ENCODE data around the gene KCNJ10.

The KCNJ10 gene

GRCh38 chr1:160098852-160099561 lies 29.0 kb upstream of the KCNJ10 start:
- DNase-seq: peak; percentile 78 to 87

GRCh38 chr1:160097911-160098851 lies 28.2 kb upstream of the KCNJ10 start, which contains the start of gene IGSF8:
Gene IGSF8 (minus strand): TSS chr1:160098619. CDS start chr1:160098472, 147 bp downstream.
- peak; percentile 44 to 61 for DNase-seq

- no peak for DNase-seq
Observed at GRCh38 chr1:160097151-160097910, 27.4 kb upstream of the KCNJ10 start.

GRCh38 chr1:160096274-160097116 lies 26.5 kb upstream of the KCNJ10 start:
- peak; percentile 47 to 60 for DNase-seq

- no peak for DNase-seq
Observed at GRCh38 chr1:160095382-160096105, 25.6 kb upstream of the KCNJ10 start.

GRCh38 chr1:160094806-160095205 lies 24.8 kb upstream of the KCNJ10 start:
- no peak for DNase-seq

DNA sequence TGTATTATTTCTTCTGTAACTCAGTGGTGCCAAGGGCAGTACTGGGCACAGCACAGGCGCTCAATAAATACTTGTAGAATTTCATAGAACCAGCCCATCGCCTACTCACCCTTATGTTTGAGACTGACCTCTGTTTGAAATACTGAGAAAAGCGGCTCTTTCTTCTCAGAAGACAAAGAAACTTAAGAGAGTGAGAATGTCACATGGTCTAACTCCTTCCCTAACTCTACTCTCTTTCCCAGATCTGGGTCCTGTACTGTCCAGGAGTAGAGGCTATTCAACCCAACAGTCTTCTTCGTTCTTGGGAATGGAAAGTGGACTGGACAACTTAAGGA lies 24.3 kb upstream of the KCNJ10 start:
- DNase-seq: no peak

GRCh38 chr1:160093624-160094290 lies 23.8 kb upstream of the KCNJ10 start:
- no peak for DNase-seq

GRCh38 chr1:160093069-160093395 lies 23.1 kb upstream of the KCNJ10 start:
- no peak for DNase-seq

DNA sequence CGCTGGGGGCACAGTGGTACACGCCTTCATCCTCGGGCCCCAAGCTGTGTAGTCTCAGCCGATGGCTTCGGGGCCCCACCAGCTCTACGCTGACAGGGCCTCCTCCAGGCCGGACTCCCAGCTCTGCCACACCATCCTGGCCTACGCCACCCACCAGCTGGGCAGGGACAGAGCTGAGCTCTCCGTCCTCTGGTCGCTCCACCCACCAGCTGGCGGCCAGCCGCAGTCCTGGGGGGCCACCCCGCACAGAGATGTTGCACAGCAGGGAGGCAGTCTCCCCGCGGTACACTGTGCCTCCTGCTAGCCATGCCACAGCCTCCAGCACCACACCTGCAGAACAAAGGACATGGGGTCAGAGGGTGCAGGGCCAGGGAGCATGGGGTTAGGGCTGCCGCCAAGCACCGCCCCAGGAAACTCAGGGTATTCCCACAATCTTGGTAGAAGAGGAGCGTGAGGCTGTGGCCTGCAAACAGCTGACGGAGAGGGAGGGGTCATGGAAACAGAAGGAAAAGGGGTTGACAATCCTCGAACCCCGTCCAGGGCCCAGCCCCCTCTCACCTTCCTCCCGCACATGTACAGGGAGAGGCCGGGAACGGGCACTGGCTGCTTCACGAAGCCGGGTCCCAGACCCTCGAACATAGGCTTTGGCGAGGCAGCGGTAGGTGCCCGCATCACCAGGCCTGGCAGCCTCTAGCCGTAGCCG lies 22.6 kb upstream of the KCNJ10 start:
- no peak for DNase-seq

DNA sequence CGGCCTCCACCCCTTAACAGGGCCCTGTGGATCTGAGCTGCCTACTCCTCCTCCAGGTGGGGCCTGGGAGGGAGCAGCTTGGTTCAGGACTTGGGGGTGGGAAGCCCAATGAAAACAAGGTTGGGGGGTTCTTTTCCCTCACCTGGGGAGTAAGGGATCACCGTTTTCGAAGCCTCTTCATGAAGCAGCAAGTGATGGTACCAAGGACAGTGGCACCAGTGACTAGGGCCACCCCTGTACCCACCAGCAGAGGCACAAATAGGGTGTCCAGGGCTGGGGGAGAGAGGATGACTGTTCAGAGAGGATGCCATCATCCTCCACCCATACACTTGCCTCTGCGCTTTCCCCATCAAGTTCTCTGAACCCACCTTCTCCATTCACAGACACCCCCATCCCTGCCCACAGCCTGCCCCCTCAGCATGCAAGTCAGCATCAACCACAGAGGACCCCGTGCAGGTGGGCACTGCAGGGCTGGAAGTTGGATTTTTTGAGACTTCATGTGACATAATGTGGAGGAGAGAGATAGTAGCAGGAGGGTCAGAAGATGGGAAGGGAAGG lies 21.8 kb upstream of the KCNJ10 start:
- no peak for DNase-seq

- DNase-seq: no peak
Observed at GRCh38 chr1:160090760-160091159, 20.8 kb upstream of the KCNJ10 start.

- DNase-seq: no peak
Observed at GRCh38 chr1:160089883-160090282, 19.9 kb upstream of the KCNJ10 start.

DNA sequence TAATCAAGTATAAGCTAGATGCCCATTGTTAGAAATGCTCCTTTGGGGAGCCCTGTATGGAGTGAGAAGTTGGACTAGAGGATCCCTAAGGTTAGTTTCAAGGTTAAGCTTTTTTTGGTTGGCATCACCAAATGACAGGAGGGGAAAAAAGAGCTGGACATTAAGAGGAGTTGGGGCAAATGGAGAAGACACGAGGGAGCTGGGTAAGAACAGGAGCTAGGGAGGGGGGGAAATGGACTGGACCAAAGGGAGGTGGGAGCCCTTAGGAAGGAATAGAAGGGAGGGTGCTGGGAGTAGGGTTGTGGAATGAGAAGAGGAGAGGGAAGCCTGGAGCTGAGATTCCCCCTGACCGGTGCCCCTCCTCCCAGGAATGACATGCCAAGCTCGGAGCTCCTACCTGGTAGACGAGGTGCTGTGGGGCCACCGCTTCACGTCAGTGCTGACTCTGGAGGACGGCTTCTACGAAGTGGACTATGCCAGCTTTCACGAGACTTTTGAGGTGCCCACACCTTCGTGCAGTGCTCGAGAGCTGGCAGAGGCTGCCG lies 17.2 kb upstream of the KCNJ10 start:
- no peak for DNase-seq

DNA sequence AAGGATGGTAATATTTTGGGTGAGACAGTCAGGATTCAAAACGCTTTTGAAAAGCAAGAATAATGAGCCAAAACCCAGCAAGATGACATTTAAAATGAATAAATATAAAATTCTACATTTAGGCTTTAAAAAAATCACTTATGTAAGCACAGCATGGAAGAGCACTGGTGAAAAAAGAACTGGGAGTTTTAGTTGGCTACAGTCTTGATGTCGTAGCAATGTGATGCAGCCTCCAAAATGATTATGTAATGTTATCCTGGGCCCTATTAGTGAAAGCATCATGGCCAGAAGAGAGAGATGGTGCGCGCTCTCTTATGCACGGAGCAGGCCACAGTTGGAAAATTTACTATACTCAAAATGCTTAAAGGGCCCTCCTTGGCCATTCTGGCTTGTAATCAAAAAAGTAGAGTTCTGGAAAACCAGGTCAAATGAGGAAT lies 16.5 kb upstream of the KCNJ10 start:
- no peak for DNase-seq

GRCh38 chr1:160085686-160086455 lies 15.9 kb upstream of the KCNJ10 start:
- DNase-seq: peak; percentile 53 to 58

DNA sequence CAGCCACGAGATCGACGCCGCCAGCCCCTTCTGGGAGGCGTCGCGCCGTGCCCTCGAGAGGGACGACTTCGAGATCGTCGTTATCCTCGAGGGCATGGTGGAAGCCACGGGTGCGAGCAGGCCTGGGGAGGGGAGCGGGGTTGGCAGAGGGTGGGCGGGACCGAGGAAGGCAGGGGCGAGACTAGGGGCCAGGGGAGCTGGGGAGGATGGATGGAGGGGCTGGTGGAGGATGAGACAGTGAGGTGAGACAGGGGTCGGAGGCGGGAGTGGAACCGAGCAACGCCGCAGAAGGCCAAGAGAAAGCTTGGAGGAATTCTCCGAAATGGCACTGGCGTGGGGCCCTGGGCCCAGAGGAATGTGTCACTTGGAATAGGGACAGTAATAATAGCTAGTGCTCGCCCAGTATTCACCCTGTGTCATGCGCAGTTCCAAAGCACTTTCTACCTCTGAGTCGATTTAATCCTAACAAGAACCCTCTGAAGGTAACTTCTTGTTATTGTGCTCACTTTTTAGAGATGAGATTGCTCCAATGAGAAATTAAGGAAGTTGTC lies 14.9 kb upstream of the KCNJ10 start:
- no peak for DNase-seq

GRCh38 chr1:160083968-160084770 lies 14.2 kb upstream of the KCNJ10 start:
- DNase-seq: no peak
